Type B pancreatic cell (in vitro differentiated cells): ENCODE measurements around the gene RGS11. TPM values are rescaled to one million over a fixed set of nuclear protein-coding genes. Genes with fewer than 3 reads are reported as not detected.

Experiments
- DNase-seq: peaks from one replicate; pipeline ENCODE4 v3.0.0; 2021; ENCODE audit warnings: mixed read lengths; ENCODE audit not compliant: unreplicated experiment; ENCODE audit errors: extremely low spot score
- H3K27ac Mint-ChIP-seq: 2 replicates; pipeline ENCODE4 v1.8.0; 2021; ENCODE audit warnings: mild to moderate bottlenecking, mixed read lengths
- H3K27me3 Mint-ChIP-seq: 2 replicates; pipeline ENCODE4 v1.8.0; 2021; ENCODE audit warnings: mixed read lengths
- H3K36me3 Mint-ChIP-seq: 2 replicates; pipeline ENCODE4 v1.8.0; 2021; ENCODE audit warnings: mixed read lengths
- H3K4me1 Mint-ChIP-seq: one replicate; pipeline ENCODE4 v1.8.0; 2021; ENCODE audit warnings: mixed read lengths; ENCODE audit not compliant: unreplicated experiment
- H3K4me3 Mint-ChIP-seq: 2 replicates; pipeline ENCODE4 v1.8.0; 2021; ENCODE audit warnings: mild to moderate bottlenecking, mixed read lengths
- H3K9me3 Mint-ChIP-seq: 2 replicates; pipeline ENCODE4 v1.8.0; 2021; ENCODE audit warnings: mixed read lengths
- CTCF ChIP-seq: fragments of 200-600 bp; sonication (generic); conservative IDR thresholded peaks from 2 replicates; pipeline ENCODE4 v1.5.0; 2021; ENCODE audit warnings: antibody characterized with exemption, mild to moderate bottlenecking
- total RNA-seq: library from RNA; stranded (reverse); gene quantifications from 2 replicates; pipeline ENCODE4 v1.2.1, GENCODE V29; 2021; ENCODE audit warnings: low replicate concordance

The RGS11 gene
- total RNA-seq, 1 donor from 2014 or later = 6.6 TPM

GRCh38 chr16:255183-255582, 20.6 kb downstream of the RGS11 start:
- Mint-ChIP-seq H3K4me3 (no peak overlapping the region), H3K27me3 (no peaks in the 10 kb centered on the region), H3K36me3 (peaks cover 12% of the 10 kb centered on the region), H3K9me3 (no peaks in the 10 kb centered on the region), H3K4me1 (peaks cover 9% of the 10 kb centered on the region), H3K27ac (no peak overlapping the region)
- DNase-seq = no peak
- TF ChIP-seq CTCF = no peak

GRCh38 chr16:254461-254860, 21.3 kb downstream of the RGS11 start:
- Mint-ChIP-seq H3K4me1 (peaks cover 9% of the 10 kb centered on the region), H3K27me3 (no peaks in the 10 kb centered on the region), H3K9me3 (no peaks in the 10 kb centered on the region), H3K4me3 (no peak overlapping the region), H3K36me3 (peaks cover 13% of the 10 kb centered on the region), H3K27ac (no peak overlapping the region)
- no peak for TF ChIP-seq CTCF
- no peak for DNase-seq

- no peak for TF ChIP-seq CTCF
- DNase-seq = no peak
- no peaks in the 10 kb centered on the region for H3K9me3 Mint-ChIP-seq
- H3K4me1 Mint-ChIP-seq = peaks cover 9% of the 10 kb centered on the region
- peaks cover 13% of the 10 kb centered on the region for H3K36me3 Mint-ChIP-seq
- no peak overlapping the region for H3K27ac Mint-ChIP-seq
- H3K4me3 Mint-ChIP-seq = no peak overlapping the region
- H3K27me3 Mint-ChIP-seq = no peaks in the 10 kb centered on the region
These were observed 21.9 kb downstream of the RGS11 start for GRCh38 chr16:253833-254232.

GRCh38 chr16:252366-253337, 23.1 kb downstream of the RGS11 start:
- TF ChIP-seq CTCF = no peak
- no peaks in the 10 kb centered on the region for H3K9me3 Mint-ChIP-seq
- H3K36me3 Mint-ChIP-seq = peaks cover 13% of the 10 kb centered on the region
- H3K4me3 Mint-ChIP-seq = peak overlapping the region; percentile 68
- peaks cover 9% of the 10 kb centered on the region for H3K4me1 Mint-ChIP-seq
- no peak for DNase-seq
- no peaks in the 10 kb centered on the region for H3K27me3 Mint-ChIP-seq
- peak overlapping the region; percentile 64 for H3K27ac Mint-ChIP-seq

- Mint-ChIP-seq H3K27me3 (no peaks in the 10 kb centered on the region), H3K36me3 (peaks cover 7% of the 10 kb centered on the region), H3K4me1 (peaks cover 9% of the 10 kb centered on the region), H3K27ac (no peak overlapping the region), H3K9me3 (no peaks in the 10 kb centered on the region), H3K4me3 (no peak overlapping the region)
- no peak for TF ChIP-seq CTCF
- DNase-seq = no peak
These were observed 26.3 kb downstream of the RGS11 start for GRCh38 chr16:249431-249830.
